Adipose tissue (tissue), 3 donors: Measurements from ENCODE around the gene STX7. TPM values are rescaled to one million over a fixed set of nuclear protein-coding genes. Genes with fewer than 3 reads are reported as not detected.

Experiments
- H3K27ac ChIP-seq: one replicate; pipeline ENCODE4 v1.5.1; 2013; ENCODE audit warnings: low read depth, low read length
- WGBS, 3 donors: extraction: QIAGEN DNeasy Blood & Tissue Kit; methylation state at CpG; one replicate each; pipeline ENCODE4 v1.1.7; 2013; 5-methylcytosine and 5-hydroxymethylcytosine counted together
- polyA plus RNA-seq, 3 donors: library from polyadenylated mRNA; stranded (reverse); fragments of 200-250 nt; gene quantifications; one replicate each; pipeline ENCODE4 v1.2.3, GENCODE V29; 2013
- donor health status: healthy with polysubstance abuse.
- donor health status: Bipolar disorder and iron deficiency.
- donor health status: healthy.

STX7 gene
- polyA plus RNA-seq, 3 donors = 11.4 to 30.7 (median 23.3) TPM

GRCh38 chr6:132400555-132400882 is 112.4 kb downstream of the STX7 start:
- no peak overlapping the region for H3K27ac ChIP-seq

GRCh38 chr6:132399376-132400074 is 113.4 kb downstream of the STX7 start:
- H3K27ac ChIP-seq = no peak overlapping the region
- WGBS, 3 donors = 71 to 80% (median 79%) methylated on average over 4 of the region's 4 CpGs

More at GRCh38 chr6:132400555-132400882, 112.4 kb downstream of the STX7 start:
- WGBS, 3 donors = 24 to 28% (median 25%) methylated on average over 11 of the region's 11 CpGs

Other genes with a start within 250 kb of the STX7 start
- gene MOXD1, start 111.6 kb downstream of the STX7 start, polyA plus RNA-seq = 1 to 10 TPM in 1 of 3 donors, under 1 TPM in 2; 0.16 to 1.3 (median 0.33) TPM
- not detected for gene TAAR9, start 25.2 kb upstream of the STX7 start, polyA plus RNA-seq
- not detected for gene TAAR8, start 39.6 kb upstream of the STX7 start, polyA plus RNA-seq
- gene TAAR6, start 57.2 kb upstream of the STX7 start, polyA plus RNA-seq = not detected
- not detected for gene TAAR5, start 76.6 kb upstream of the STX7 start, polyA plus RNA-seq
- gene TAAR2, start 111.2 kb upstream of the STX7 start, polyA plus RNA-seq = not detected
- gene TAAR1, start 146.1 kb upstream of the STX7 start, polyA plus RNA-seq = not detected
- gene VNN1, start 200.9 kb upstream of the STX7 start, polyA plus RNA-seq = 1 to 10 TPM in 2 of 3 donors, under 1 TPM in 1; 0.28 to 7.1 (median 2.8) TPM
- 10 to 100 TPM in 2 of 3 donors, under 1 TPM in 1; 0.46 to 26.3 (median 24.0) TPM for gene VNN2, start 244.8 kb upstream of the STX7 start, polyA plus RNA-seq